PFSK-1 (cell line): ENCODE data around the gene MAD2L1BP.

Experiments used
- FOXP2 ChIP-seq: optimal IDR thresholded peaks from 2 replicates; pipeline ENCODE3; 2011; ENCODE audit warnings: borderline replicate concordance, control low read depth, inconsistent platforms; ENCODE audit not compliant: insufficient read depth; ENCODE audit errors: extremely low read length, extremely low read depth
- POLR2AphosphoS5 ChIP-seq: IDR thresholded peaks from 2 replicates; pipeline ENCODE4 v1.6.1; 2012; ENCODE audit warnings: low read depth, mild to moderate bottlenecking, control low read depth, low read length, moderate library complexity
- SIN3A ChIP-seq: IDR thresholded peaks from 2 replicates; pipeline ENCODE4 v1.6.1; 2012; ENCODE audit warnings: mild to moderate bottlenecking, low read length, moderate library complexity, borderline replicate concordance; ENCODE audit not compliant: insufficient read depth
- TAF1 ChIP-seq: IDR thresholded peaks from 2 replicates; pipeline ENCODE4 v1.6.1; 2012; ENCODE audit warnings: low read length, control low read depth, borderline replicate concordance; ENCODE audit not compliant: insufficient read depth
- TF ChIP-seq, protein P1 (sequence below), 2 experiments: IDR thresholded peaks; 2 replicates each; pipeline versions ENCODE4 v1.6.1 to v1.8.0; 2011 to 2012; ENCODE audit warnings: low read depth in 2 of 2, low read length in 2 of 2, control low read depth in 1 of 2, inconsistent platforms in 1 of 2, mild to moderate bottlenecking in 1 of 2, moderate library complexity in 1 of 2; ENCODE audit not compliant: insufficient read depth in 1 of 2

Gene MAD2L1BP

GRCh38 chr6:43674291-43674690 lies 38.7 kb downstream of the MAD2L1BP start:
- TF ChIP-seq, protein P1, sequence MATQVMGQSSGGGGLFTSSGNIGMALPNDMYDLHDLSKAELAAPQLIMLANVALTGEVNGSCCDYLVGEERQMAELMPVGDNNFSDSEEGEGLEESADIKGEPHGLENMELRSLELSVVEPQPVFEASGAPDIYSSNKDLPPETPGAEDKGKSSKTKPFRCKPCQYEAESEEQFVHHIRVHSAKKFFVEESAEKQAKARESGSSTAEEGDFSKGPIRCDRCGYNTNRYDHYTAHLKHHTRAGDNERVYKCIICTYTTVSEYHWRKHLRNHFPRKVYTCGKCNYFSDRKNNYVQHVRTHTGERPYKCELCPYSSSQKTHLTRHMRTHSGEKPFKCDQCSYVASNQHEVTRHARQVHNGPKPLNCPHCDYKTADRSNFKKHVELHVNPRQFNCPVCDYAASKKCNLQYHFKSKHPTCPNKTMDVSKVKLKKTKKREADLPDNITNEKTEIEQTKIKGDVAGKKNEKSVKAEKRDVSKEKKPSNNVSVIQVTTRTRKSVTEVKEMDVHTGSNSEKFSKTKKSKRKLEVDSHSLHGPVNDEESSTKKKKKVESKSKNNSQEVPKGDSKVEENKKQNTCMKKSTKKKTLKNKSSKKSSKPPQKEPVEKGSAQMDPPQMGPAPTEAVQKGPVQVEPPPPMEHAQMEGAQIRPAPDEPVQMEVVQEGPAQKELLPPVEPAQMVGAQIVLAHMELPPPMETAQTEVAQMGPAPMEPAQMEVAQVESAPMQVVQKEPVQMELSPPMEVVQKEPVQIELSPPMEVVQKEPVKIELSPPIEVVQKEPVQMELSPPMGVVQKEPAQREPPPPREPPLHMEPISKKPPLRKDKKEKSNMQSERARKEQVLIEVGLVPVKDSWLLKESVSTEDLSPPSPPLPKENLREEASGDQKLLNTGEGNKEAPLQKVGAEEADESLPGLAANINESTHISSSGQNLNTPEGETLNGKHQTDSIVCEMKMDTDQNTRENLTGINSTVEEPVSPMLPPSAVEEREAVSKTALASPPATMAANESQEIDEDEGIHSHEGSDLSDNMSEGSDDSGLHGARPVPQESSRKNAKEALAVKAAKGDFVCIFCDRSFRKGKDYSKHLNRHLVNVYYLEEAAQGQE (IDR thresholded peaks at IDR 0.05; ENCODE audit: insufficient read depth in 1 of 2, low read depth in 2 of 2, low read length in 2 of 2): no peak
- TF ChIP-seq TAF1: no peak
- no peak for TF ChIP-seq FOXP2
- no peak for TF ChIP-seq SIN3A

DNA sequence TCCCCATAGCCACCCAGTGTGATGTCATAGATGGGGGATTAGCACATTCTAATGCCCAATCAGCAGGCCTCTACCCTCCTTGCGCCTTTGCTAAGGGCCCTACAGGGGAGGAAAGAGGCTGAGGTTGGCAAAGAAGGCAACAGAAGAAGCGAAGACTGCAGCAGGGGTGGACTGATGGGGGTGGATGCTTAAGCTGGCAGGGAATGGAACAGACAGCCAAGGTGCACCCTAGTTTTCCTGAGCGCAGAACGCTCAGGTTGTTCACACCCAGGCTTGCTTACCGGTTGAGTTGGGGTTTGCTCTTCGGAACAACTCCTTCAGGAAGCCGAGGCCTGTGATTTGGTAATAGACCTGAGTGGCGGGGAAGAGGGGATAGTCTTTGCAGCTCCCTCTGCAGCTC lies 39.3 kb downstream of the MAD2L1BP start:
- TF ChIP-seq FOXP2 (no peak), POLR2AphosphoS5 (no peak), SIN3A (no peak), TAF1 (no peak)
- TF ChIP-seq, protein P1 (IDR thresholded peaks at IDR 0.05; ENCODE audit: insufficient read depth in 1 of 2, low read depth in 2 of 2, low read length in 2 of 2): no peak

DNA sequence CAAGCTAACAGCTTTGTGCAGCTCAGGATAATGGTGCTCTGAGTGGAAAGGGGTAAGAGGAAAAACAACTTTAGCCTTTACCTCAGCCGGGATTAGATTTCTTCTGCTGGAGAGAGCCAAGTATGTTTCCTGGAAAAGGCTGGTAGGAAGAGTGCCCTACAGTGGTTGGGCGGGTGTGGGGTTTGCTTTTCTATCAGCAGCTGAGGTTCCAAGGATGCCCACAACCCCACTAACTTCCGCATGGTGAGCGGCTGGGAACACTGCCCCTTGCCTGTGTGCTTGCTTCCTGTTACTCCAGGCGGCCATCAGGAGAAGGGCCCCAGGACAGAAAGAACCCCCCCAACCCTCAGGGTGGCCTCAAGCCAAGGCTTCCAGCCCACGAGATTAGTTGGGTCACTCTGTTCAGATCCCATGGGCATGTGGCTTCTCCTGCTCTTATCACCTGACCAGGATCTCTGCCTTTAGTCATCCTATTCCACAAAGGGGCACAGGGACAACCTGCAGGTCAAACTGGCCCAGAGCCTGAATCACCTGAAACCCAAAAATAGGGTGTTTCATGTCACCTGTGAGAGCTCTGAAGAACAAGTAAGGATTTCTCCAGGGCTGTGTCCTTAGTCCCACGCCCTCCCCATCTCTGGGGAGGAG lies 41.4 kb downstream of the MAD2L1BP start:
- TF ChIP-seq POLR2AphosphoS5: no peak
- TF ChIP-seq FOXP2: no peak
- TF ChIP-seq, protein P1 (IDR thresholded peaks at IDR 0.05; ENCODE audit: insufficient read depth in 1 of 2, low read depth in 2 of 2, low read length in 2 of 2): no peak
- no peak for TF ChIP-seq SIN3A
- TF ChIP-seq TAF1: no peak

DNA sequence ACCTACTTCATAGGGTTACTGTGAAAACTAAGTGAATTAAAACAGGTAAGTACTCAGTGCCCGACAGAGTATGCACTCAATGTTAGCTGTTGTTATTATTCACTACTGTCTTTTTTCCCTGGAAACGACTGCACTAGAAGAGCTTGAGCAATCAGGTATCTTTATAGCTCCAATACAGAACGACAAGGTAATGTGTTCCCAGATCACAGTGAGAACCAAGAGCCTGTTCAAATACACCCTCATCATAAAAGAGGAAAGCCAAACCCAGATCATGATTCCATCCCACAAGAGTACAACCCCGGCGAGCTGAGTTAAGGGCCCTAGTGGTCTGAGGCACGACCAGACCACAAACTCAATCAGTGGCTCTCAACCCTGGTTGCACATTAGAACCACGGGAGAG lies 42.1 kb downstream of the MAD2L1BP start:
- TF ChIP-seq TAF1: no peak
- no peak for TF ChIP-seq POLR2AphosphoS5

DNA sequence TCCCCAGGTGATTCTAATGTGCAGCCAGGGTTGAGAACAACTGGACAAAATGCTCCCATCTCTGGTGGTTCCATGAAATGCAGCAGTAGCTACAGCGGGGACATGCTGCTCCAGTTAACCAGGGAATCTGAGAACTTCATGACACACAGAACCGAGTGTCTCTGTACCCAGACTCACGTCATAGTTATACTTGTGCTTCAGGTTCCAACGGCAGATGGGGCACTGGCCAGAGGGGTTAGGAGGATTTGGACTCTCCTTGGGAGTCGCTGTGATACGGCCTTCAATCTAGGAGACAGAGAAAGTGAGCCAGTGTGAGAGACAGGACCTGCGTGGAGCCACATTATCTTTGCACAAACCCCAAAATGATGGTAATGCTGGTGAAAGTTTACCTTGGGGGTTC lies 42.7 kb downstream of the MAD2L1BP start:
- TF ChIP-seq POLR2AphosphoS5 (no peak), TAF1 (no peak), FOXP2 (no peak), SIN3A (no peak)
- TF ChIP-seq, protein P1 (IDR thresholded peaks at IDR 0.05; ENCODE audit: insufficient read depth in 1 of 2, low read depth in 2 of 2, low read length in 2 of 2): no peak
